Measurements from ENCODE around the gene TMTC2. TPM values are rescaled to one million over a fixed set of nuclear protein-coding genes. Genes with fewer than 3 reads are reported as not detected.

TMTC2 gene
- total RNA-seq, 6 experiments from 2014 or later = 0.74 to 1.9 (median 0.96) TPM

GRCh38 chr12:82672811-82673495, 13.8 kb upstream of the TMTC2 start:
- DNase-seq (no peak), ATAC-seq (no peak)
- intact Hi-C loops (cut with DNase I) = no loop called here
- 59% methylated on average over 4 of the region's 4 CpGs for WGBS (ENCODE audit: insufficient coverage, low coverage, low lambda C conversion rate, missing lambda C conversion rate)
- Histone ChIP-seq H3K4me1 (no peaks in the 10 kb centered on the region), H3K36me3 (no peaks in the 10 kb centered on the region), H3K27ac (no peak overlapping the region), H3K27me3 (no peaks in the 10 kb centered on the region), H3K9me3 (no peaks in the 10 kb centered on the region), H3K4me3 (no peak overlapping the region)
- TF ChIP-seq, protein P1, sequence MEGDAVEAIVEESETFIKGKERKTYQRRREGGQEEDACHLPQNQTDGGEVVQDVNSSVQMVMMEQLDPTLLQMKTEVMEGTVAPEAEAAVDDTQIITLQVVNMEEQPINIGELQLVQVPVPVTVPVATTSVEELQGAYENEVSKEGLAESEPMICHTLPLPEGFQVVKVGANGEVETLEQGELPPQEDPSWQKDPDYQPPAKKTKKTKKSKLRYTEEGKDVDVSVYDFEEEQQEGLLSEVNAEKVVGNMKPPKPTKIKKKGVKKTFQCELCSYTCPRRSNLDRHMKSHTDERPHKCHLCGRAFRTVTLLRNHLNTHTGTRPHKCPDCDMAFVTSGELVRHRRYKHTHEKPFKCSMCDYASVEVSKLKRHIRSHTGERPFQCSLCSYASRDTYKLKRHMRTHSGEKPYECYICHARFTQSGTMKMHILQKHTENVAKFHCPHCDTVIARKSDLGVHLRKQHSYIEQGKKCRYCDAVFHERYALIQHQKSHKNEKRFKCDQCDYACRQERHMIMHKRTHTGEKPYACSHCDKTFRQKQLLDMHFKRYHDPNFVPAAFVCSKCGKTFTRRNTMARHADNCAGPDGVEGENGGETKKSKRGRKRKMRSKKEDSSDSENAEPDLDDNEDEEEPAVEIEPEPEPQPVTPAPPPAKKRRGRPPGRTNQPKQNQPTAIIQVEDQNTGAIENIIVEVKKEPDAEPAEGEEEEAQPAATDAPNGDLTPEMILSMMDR (IDR thresholded peaks at IDR 0.05) = no peak
- TF ChIP-seq POLR2A (IDR thresholded peaks at IDR 0.05) = no peak

DNA sequence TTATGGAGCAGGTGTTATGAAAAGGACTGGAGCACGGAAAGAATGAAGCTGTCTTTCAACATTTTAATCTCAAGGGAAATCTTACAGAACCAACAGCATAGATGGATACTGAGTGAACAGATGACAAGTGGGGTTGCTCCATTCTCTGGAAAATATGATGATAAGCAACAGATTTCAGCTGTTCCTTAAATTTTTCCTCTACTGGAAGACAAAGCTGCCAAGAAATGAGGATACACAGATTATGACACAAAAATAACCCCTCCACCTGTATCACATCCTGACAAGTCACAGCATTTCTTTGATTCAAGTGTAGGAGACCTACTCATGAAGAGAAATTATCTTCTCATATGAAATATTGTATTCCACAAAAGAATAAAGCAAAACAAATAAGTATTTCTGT, 13.0 kb upstream of the TMTC2 start:
- no peaks in the 10 kb centered on the region for H3K9me3 ChIP-seq
- no peak overlapping the region for H3K27ac ChIP-seq
- no peaks in the 10 kb centered on the region for H3K27me3 ChIP-seq
- ATAC-seq (no peak), DNase-seq (no peak)
- 88% methylated on average over 1 of the region's 1 CpG for WGBS (ENCODE audit: insufficient coverage, low coverage, low lambda C conversion rate, missing lambda C conversion rate)
- TF ChIP-seq, protein P1 (IDR thresholded peaks at IDR 0.05) = no peak
- TF ChIP-seq POLR2A (IDR thresholded peaks at IDR 0.05) = no peak
- H3K4me1 ChIP-seq = no peaks in the 10 kb centered on the region
- no peak overlapping the region for H3K4me3 ChIP-seq
- no peaks in the 10 kb centered on the region for H3K36me3 ChIP-seq
- intact Hi-C loops (cut with DNase I) = no loop called here

GRCh38 chr12:82675246-82675645, 11.5 kb upstream of the TMTC2 start:
- TF ChIP-seq, protein P1 (IDR thresholded peaks at IDR 0.05) = no peak
- no peak for TF ChIP-seq POLR2A (IDR thresholded peaks at IDR 0.05)
- Histone ChIP-seq H3K9me3 (no peaks in the 10 kb centered on the region), H3K36me3 (no peaks in the 10 kb centered on the region), H3K4me1 (no peaks in the 10 kb centered on the region), H3K4me3 (no peak overlapping the region), H3K27me3 (no peaks in the 10 kb centered on the region), H3K27ac (no peak overlapping the region)
- intact Hi-C loops (cut with DNase I) = no loop called here
- DNase-seq (no peak), ATAC-seq (no peak)
- 82% methylated on average over 3 of the region's 3 CpGs for WGBS (ENCODE audit: insufficient coverage, low coverage, low lambda C conversion rate, missing lambda C conversion rate)

DNA sequence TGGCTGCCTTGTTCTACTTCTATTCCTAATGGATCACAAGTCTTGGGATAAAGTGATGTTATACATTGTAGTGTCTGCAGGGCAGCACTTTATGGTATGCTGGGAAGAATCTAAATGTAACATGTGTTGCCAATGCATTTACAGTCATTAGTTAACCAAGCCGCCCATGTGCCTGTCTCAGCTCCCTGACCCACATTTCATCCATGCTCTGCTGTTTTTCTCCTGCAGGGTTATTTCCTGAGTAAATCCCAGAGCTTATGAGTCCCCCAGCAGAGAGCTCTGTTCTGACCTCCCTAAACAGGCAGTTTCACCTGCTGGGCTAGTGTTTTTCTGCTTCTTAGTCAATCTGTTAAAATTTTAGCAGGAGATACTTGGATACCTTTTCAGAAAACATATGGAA, 4.4 kb upstream of the TMTC2 start:
- H3K36me3 ChIP-seq = no peaks in the 10 kb centered on the region
- no peaks in the 10 kb centered on the region for H3K9me3 ChIP-seq
- no peak overlapping the region for H3K4me3 ChIP-seq
- H3K27me3 ChIP-seq = no peaks in the 10 kb centered on the region
- ATAC-seq = no peak
- no peak overlapping the region for H3K27ac ChIP-seq
- no peak for DNase-seq
- intact Hi-C loops (cut with DNase I) = no loop called here
- H3K4me1 ChIP-seq = peaks cover 0 to 4% (median 0%) of the 10 kb centered on the region in 4 donors
- TF ChIP-seq, protein P1 (IDR thresholded peaks at IDR 0.05) = no peak
- no peak for TF ChIP-seq POLR2A (IDR thresholded peaks at IDR 0.05)
- WGBS (ENCODE audit: insufficient coverage, low coverage, low lambda C conversion rate, missing lambda C conversion rate) = 60% methylated on average over 1 of the region's 1 CpG
